Measurements from ENCODE around the gene ADGRD1.

DNA sequence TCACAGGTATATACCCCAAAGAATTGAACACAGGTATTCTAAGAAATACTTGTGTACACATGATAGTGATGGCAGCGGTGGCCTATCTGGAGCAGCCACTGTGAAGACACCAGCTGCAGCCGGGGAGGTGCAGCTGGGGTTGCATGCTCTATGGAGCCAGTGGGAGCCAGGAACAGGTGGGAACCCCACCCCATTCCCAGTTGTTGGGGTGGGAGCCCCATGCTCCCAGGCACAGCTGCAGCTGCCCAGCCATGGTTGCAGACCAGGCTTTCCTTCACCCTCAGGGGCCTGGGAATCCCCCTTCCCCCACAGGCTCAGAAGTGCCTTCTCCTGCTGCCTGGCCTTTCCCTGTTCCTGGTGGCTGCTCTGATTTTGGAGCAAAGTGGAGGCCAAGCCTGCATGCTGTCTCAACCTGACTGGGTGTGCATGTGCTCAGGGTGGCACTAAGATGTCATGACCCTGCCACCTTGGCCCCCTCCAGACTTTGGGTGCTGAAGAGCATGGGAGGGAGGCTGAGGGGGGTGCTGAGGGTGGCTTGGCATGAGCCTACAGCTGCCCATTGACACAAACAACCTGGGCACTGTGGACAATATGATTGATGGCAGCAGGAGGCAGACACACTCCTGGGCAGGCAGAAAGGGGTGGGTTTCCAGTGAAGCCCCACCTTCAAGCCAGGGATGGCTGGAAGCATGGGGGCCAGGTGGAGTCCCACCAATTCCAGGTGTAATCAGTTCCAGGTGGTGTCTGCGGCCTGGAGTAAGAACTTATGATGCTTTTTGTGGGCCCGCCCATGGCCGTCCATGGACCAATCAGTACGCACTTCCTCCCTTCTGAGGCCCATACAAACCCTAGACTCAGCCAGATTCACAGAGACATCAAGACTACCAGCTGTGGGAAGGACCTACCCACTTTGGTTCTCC, 234.7 kb downstream of the ADGRD1 start:
- TF ChIP-seq SIN3A (IDR thresholded peaks at IDR 0.05; ENCODE audit: borderline replicate concordance, insufficient read depth, low read length), result no peak
- TF ChIP-seq, protein P1, sequence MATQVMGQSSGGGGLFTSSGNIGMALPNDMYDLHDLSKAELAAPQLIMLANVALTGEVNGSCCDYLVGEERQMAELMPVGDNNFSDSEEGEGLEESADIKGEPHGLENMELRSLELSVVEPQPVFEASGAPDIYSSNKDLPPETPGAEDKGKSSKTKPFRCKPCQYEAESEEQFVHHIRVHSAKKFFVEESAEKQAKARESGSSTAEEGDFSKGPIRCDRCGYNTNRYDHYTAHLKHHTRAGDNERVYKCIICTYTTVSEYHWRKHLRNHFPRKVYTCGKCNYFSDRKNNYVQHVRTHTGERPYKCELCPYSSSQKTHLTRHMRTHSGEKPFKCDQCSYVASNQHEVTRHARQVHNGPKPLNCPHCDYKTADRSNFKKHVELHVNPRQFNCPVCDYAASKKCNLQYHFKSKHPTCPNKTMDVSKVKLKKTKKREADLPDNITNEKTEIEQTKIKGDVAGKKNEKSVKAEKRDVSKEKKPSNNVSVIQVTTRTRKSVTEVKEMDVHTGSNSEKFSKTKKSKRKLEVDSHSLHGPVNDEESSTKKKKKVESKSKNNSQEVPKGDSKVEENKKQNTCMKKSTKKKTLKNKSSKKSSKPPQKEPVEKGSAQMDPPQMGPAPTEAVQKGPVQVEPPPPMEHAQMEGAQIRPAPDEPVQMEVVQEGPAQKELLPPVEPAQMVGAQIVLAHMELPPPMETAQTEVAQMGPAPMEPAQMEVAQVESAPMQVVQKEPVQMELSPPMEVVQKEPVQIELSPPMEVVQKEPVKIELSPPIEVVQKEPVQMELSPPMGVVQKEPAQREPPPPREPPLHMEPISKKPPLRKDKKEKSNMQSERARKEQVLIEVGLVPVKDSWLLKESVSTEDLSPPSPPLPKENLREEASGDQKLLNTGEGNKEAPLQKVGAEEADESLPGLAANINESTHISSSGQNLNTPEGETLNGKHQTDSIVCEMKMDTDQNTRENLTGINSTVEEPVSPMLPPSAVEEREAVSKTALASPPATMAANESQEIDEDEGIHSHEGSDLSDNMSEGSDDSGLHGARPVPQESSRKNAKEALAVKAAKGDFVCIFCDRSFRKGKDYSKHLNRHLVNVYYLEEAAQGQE (IDR thresholded peaks at IDR 0.05; ENCODE audit: insufficient read depth in 1 of 2, low read depth in 2 of 2, low read length in 2 of 2), result no peak
- TF ChIP-seq TAF1 (IDR thresholded peaks at IDR 0.05; ENCODE audit: borderline replicate concordance, insufficient read depth, low read length), result no peak
- no peak for TF ChIP-seq POLR2AphosphoS5 (IDR thresholded peaks at IDR 0.05; ENCODE audit: low read depth, low read length)
- TF ChIP-seq FOXP2 (optimal IDR thresholded peaks at IDR 0.05; ENCODE audit: borderline replicate concordance, extremely low read depth, extremely low read length, insufficient read depth), result no peak

Data from PFSK-1 (cell line).